A673 (cell line): ENCODE measurements around the gene LRFN5.

ENCODE experiments used
- EZH2 ChIP-seq: fragments of 200-600 bp; sonication (generic); IDR thresholded peaks from 2 replicates; pipeline ENCODE4 v1.6.1; 2017; ENCODE audit warnings: borderline replicate concordance, low read depth, mild to moderate bottlenecking, mixed read lengths, antibody characterized with exemption, low read length; ENCODE audit not compliant: poor library complexity, severe bottlenecking
- TF ChIP-seq, protein P1 (sequence below): fragments of 300-800, 200-600 bp; sonication (generic); conservative IDR thresholded peaks from 2 replicates; pipeline ENCODE4 v1.5.1; 2017; ENCODE audit warnings: low read depth, mild to moderate bottlenecking, antibody characterized with exemption, low read length, moderate library complexity, mixed read lengths

DNA sequence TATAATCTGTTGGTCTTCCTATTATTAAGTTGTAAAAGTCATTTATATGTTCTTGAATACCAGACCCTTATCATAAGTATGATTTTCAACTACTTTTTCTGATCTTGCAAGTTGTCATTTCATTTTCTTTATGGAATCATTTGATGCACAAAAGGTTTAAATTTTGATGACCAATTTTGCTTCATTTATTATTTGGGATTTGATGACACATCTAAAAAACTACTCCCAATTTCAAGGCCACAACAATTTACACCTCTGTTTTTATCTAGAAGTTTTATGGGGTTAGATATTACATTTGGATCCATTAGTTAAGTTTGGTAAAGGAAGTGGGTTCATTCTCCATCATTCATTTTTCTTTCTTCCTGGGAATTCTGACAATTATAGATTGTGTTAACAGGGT lies 259.2 kb downstream of the LRFN5 start:
- TF ChIP-seq, protein P1, sequence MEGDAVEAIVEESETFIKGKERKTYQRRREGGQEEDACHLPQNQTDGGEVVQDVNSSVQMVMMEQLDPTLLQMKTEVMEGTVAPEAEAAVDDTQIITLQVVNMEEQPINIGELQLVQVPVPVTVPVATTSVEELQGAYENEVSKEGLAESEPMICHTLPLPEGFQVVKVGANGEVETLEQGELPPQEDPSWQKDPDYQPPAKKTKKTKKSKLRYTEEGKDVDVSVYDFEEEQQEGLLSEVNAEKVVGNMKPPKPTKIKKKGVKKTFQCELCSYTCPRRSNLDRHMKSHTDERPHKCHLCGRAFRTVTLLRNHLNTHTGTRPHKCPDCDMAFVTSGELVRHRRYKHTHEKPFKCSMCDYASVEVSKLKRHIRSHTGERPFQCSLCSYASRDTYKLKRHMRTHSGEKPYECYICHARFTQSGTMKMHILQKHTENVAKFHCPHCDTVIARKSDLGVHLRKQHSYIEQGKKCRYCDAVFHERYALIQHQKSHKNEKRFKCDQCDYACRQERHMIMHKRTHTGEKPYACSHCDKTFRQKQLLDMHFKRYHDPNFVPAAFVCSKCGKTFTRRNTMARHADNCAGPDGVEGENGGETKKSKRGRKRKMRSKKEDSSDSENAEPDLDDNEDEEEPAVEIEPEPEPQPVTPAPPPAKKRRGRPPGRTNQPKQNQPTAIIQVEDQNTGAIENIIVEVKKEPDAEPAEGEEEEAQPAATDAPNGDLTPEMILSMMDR = no peak
- TF ChIP-seq EZH2 = no peak
